Stimulated activated CD4-positive, alpha-beta T cell treated with anti-CD3 and anti-CD28 coated beads, Interleukin-4, amount 100 ng/mL, for 1 hour (primary cell): ENCODE measurements around the gene TCP10L.
"Not testable (repeated sequence)": the region's sequence is repeated elsewhere in the genome, so short reads cannot be mapped to it uniquely, and the experiment has no call there.

ENCODE experiments used
- DNase-seq: peaks from one replicate; pipeline ENCODE4 v3.0.0-alpha.2; 2020

Gene TCP10L

DNA sequence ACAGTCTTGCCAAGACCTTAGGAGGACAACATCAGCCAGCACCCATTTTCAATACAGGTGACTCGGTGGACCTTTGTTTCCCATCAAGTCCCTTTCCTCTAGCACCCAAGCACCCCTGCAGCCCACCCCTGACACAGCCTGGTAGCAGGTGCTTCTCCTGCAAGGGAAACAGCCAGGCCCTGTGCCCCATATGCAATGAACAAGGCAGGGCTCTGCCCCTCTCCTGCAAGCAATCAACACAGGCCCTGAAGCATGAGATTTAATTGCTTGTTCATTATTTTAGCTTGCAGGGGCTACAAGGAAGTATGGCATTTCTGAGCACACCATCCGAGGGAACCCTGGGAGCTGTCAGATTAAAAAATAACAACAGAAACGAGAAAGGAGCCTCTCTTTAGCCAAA is 35.4 kb downstream of the TCP10L start:
- no peak for DNase-seq

GRCh38 chr21:32549440-32549839 is 35.9 kb downstream of the TCP10L start:
- no peak for DNase-seq

DNA sequence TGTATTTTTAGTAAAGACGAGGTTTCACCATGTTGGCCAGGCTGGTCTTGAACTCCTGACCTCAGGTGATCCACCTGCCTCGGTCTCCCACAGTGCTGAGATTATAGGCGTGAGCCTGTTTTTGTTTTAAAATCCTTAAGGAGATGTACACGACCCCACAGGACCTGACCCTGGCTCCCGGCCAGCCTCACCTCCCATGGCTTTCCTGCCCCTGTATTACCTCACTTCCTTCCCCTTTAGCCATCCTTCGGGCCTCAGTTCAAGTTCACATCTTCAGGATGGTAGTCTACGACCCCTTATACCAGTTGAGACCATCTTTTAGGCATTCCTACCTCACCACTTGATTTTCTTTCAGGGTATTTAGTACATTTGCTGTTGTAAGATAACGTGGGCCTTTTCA is 36.3 kb downstream of the TCP10L start:
- no peak for DNase-seq

DNA sequence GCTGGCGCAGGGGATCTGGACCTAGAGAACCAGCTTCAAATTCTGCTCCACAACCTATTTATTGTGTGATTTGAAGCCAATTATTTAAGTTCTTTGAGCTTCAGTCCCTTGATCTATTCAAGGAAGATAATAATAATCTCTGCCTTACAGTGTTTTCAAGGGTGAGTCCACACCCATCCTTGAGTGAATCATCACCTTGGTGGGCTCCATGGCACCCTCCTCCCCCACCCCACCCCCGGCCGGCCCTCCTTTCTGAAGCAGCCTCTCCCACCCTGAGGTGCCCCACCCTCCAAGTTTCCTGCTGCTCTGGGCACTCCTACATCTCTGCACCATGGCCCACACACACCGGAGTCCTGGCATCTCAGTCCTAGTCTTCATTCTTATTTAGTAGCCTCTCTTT is 38.3 kb downstream of the TCP10L start:
- DNase-seq: no peak

GRCh38 chr21:32545948-32546441 is 39.3 kb downstream of the TCP10L start:
- DNase-seq: no peak

- DNase-seq: no peak
Observed at GRCh38 chr21:32544697-32545096, 40.6 kb downstream of the TCP10L start.

DNA sequence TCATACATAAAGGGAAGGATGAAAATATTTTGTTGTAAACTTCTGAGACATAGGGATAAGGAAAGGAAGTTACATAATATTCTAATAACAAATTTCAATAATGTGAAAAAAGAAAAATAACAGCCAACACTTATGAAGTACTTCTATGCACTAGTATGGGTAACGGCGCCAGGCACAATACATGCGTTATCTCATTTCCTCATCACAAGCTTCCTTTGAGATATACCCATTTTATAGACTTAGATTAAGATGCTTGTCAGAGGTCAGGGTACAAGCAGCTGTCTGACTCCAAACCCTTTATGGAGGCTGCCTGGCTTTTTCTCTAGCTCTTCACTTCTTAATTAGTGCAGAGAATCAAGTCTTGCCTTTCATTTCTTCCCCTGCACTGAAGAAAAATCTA is 41.3 kb downstream of the TCP10L start:
- no peak for DNase-seq

- not testable (repeated sequence) for DNase-seq
Observed at GRCh38 chr21:32543056-32543455, 42.3 kb downstream of the TCP10L start.

GRCh38 chr21:32539378-32539777 is 45.9 kb downstream of the TCP10L start:
- no peak for DNase-seq

DNA sequence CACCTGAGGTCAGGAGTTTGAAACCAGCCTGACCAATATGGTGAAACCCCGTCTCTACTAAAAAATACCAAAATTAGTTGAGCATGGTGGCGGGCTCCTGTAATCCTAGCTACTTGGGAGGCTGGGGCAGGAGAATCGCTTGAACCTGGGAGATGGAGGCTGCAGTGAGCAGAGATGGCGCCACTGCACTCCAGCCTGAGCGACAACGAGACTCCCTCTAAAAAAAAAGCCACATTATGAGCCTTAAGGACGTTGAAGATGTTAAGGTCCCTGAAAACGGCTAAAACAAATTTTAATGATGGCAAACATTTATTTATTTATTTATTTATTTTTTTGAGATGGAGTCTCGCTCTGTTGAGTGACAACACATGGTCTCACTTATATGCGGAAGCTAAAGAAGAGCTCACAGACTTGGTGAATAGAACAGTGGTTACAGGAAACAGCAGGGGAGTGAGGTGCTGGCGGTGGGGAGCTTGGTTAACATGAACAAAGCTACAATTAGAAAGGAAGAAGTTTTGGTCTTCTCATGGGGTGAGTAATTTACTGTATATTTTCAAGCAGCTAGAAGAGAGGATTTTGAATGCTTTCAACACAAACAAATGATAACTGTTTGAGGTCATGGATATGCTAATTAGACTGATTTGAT is 47.1 kb downstream of the TCP10L start:
- no peak for DNase-seq

DNA sequence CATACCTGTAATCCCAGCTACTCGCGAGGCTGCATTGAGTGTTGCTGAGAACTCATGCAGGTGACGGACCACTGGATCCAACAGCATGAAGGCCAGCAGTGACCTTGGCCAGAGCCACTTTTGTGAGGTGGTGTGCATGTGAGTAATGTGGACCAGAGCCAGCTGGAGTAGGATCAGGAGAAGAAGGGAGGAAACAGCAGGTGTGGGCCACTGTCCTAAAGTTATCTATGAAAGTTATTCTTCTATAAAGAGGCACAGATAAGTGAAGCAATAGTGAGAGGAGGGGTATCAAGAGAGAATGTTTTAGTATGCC is 47.8 kb downstream of the TCP10L start:
- no peak for DNase-seq

DNA sequence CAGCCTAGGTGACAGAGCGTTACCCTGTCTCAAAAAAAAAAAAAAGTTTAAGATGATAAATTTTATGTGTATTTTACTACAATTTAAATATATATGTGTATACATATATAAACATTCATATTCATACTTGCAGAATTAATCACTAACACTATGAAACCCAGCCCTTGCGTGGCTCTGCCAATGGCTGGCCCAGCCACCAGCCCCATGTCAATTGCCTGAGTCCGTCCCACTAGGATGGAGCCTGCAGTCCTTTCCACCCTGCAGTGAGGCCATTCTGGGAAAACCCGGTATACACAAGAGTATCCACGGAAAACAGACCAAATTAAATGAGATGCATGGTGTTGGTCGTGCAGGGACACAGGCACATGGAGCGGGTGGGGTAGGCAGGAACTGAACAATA is 49.7 kb downstream of the TCP10L start:
- no peak for DNase-seq

DNA sequence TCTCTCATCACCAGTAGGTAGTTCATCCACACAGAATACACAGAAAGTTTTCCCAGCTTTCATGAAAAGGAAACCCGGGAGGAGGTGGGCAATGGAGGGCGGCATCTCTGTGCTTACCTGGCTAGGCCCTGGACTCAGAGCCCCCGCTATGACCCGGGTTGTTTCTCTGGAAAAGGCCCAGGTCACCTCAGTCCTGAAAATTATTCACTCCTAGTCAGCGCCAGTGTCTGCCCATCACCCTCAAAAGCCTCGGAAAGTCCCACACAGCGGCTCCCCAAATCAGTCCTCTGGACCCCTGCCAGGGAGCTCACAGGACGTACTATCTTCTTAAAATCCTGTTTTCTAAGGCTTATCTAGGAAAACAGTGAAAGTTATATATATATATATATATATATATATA is 51.2 kb downstream of the TCP10L start:
- DNase-seq: no peak

GRCh38 chr21:32533611-32534010 is 51.7 kb downstream of the TCP10L start:
- DNase-seq: no peak

GRCh38 chr21:32533053-32533452 is 52.3 kb downstream of the TCP10L start:
- no peak for DNase-seq

DNA sequence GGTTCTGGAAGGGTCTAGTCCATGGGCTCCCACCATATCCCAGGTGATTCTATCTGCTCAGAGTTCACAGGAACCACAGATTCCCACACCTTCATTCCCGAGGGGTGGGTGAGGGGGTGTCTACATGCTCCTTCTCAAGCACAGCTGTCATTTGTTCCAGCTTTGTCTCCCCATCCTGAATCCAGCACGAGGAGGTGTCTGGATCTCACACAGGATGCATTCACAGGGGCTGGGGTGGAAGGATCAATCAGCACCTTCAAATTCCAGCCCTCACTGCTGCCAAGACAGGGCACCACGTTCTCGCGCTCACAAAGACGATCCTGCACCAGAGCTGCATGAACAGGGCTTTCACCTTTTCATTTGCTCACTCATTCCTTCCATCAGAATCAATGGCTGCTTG is 52.7 kb downstream of the TCP10L start:
- DNase-seq: no peak

GRCh38 chr21:32531561-32531960 is 53.8 kb downstream of the TCP10L start:
- not testable (repeated sequence) for DNase-seq

DNA sequence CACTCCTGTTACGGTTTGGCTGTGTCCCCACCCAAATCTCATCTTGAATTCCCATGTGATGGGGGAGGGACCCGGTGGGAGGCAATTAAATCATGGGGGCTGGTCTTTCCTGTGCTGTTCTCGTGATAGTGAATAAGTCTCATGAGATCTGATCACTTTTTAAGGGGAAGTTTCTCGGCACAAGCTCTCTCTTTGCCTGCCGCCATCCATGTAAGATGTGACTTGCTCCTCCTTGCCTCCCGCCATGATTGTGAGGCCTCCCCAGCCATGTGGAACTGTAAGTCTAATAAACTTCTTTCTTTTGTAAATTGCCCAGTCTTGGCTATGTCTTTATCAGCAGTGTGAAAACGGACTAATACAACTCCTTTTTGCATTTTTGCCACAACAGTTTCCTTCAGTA is 54.5 kb downstream of the TCP10L start:
- DNase-seq: not testable (repeated sequence)

DNA sequence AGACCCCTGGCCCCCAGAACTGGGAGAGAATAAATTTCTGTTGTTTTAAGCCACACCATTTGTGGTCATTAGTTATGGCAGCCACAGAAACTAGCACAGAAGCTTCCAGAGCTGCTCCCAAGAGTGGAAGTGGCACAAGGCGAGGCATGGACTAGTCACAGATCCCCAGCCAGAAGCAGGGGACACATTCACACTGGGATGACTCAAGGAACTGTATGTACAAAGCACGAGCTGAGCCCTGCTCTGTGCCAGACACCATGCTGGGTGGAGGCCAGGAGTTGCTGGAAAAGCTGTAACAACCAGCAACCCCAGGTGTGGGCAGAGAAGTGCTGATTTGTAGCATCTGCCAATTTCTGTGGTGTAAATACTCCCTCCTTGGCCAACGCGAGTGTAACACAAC is 55.6 kb downstream of the TCP10L start:
- no peak for DNase-seq

DNA sequence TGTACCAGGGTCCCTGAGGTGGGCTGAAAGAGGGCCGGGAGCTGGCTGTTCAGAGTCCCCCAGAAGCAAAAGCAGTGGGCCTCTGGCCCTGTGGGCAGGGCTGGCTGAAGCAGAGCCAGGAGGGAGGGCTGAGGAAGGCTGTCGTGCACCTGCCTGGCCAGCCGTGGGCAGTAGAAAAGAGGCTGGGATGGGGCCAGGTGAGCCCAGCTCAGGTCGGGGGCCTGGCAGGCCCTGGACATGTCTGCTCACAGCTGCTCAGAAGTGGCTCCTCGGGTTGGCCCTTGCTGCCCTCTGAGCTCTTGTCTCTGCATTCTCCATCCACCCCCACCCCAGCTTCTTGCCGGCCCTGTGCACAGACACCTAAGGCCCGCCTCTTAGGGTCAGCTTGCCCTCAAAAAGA is 60.0 kb downstream of the TCP10L start:
- DNase-seq: no peak

DNA sequence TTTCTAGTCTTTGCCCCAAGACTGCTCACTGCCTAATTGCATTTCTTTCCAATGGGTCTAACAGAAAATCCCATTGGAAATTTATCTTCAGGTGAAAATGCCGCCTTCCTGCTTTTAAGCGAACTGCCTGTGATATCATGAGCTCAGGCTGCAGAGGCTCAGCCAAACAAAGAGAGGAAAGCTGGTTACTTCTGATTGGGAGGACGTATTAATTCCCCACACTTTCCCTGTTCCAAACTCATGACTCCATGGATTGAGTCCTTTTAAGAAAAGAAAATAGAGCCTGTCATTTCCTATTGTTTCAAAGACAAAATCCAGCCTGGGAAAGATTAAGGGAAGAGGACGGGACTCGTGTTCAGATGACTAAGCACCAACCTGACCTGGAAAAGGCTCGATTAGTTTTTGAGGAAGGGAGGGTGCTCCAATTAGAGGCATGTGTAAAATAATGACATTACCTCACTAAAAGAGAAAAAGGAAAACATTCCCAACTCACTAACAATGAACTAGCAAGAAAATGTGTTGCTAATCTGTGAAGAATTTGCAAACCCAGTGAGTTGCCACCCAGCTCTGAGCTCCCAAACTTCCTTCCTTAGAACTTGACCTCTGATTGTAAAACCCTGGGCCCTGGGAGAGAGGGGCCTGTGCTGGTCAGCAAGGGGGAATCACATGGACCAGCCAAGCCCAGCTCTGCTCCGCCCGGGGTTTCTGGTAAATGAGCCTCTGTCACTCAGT is 61.2 kb downstream of the TCP10L start:
- no peak for DNase-seq
